SIG-M5 (cell line): ENCODE results near the gene AK1.
"Not testable (repeated sequence)": the region's sequence is repeated elsewhere in the genome, so short reads cannot be mapped to it uniquely, and the experiment has no call there.

Experiments used
- DNase-seq: peaks from one replicate; lab custom pipeline; 2025; lab: John Stamatoyannopoulos, UW

The AK1 gene

DNA sequence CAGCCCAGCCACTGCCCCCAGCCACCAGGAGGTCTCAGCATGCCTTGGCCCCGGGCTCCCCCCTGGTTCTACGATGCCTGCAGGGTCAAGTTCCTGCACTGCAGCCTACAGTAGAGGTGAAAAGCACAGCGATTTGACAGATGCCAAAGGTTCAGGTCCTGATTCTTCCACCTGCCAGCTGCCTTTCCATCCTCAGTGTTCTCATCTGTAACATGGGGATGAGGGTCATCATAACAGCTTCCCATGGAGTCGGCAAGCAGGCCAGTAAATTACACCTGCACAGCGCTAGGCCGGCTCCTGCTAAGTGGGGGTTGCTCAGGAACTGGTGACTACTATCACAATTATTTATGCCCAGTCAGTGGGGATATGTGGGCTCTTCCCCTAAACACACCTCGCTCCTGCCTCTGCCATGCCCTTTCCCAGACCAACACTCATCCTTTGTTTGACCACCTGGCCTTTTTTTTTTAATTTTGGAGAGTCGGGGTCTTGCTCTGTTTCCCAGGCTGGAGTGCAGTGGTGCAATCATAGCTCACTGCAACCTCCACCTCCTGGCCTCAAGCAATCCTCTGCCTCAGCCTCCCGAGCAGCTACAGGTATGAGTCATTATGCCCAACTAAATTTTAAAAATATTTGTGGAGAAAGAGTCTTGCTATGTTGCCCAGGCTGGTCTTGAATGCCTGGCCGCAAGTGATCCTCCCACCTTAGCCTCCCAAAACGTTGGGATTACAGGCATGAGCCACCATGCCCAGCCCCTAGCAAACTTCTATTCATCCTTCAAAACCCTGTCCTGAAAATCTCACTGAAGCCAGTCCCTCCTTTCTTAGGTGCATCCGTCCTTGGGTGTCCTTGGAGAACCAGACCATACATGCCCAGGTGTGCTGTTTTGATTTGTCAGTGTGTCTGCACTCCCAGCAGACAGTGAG lies 29.4 kb downstream of the AK1 start:
- DNase-seq, result no peak

DNA sequence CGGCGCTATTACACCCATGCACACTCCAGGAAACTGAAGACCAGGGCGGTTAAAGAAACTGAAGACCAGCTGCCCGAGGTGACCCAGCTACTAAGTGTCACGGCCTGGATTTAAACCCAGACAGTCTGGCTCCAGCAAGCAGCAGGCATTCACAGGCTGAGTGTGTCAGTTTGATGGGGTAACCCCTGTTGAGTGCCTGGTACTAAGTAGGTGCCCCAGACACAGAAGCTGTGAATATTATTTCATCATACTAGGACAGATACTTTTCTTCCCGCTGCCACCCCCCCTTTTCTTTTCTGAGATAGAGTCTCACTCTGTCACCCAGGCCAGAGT lies 30.3 kb downstream of the AK1 start:
- DNase-seq, result no peak

DNA sequence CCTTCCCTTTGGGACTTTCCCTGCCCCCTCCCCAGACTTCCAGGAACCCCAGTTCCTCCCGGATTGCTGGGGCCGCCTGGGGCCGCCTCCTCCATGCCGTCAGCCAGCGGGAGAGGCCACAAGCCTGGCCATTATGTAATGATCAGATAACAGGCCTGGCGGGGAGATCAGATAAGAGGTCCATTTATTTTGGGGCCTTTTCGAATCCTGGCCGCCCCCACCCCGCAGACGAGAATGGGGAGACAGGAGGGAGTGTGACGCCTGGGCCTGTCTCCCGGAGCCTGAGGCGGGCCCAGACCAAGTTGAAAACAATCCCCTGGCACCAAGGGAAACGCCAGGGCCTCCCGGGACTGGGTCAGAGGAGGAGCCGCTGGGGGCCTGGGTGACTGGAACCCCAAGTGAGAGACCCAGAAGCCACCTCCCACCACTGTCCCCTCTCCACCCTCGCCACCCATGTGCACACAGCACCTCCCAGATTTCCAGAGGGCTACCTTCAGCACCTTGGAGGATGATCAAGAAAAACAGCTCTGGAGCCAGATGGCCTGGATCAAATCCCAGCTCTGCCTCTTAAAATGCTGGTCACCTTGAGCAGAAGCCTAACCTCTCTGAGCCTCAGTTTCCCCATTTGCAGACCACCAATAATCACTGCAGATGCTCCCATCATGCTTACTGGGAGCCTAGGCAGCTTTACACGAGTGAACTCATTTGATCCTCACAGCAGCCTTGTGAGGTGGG lies 30.9 kb downstream of the AK1 start:
- DNase-seq, result no peak

DNA sequence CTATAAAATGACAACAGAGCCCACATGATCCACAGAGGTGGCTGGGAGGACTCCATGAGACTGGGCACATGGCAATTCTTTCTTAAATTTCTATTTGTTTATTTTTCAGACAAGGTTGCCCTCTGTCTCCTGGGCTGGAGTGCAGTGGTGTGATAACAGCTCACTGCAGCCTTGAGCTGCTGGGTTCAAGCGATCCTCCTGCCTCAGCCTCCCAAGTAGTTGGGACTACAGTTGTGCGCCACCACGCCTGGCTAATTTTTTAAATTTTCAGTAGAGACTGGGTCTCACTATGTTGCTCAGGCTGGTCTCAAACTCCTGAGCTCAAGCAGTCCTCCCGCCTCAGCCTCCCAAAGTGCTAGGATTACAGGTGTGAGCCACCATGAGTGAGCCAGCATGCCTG lies 31.9 kb downstream of the AK1 start:
- DNase-seq, result not testable (repeated sequence)

DNA sequence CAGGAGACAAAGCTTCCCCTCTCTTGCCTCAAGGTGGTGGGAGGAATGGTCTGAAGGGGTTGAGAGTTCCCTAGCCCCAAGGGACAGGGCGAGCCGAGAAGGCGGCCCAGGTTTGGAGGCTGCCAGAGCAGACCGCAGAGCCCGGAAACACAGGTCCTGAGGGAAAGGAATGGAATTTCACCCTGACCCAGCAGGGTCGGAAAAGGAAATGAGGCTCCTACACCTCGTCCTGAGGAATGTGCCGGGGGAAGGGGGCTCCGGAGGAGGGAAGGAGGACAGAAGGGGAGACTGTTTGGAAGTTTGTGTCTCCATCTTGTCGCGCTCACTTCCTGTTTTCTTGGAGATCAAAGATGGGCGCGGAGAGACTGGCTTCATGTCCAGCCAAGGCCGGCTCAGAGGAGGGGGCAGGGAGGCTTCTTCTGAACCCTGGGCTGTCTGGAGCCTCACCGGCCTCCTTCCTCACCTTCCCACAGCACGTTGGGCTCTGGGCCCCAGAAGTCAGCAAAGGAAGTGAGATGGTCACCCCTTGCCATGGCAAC lies 32.6 kb downstream of the AK1 start:
- no peak for DNase-seq

DNA sequence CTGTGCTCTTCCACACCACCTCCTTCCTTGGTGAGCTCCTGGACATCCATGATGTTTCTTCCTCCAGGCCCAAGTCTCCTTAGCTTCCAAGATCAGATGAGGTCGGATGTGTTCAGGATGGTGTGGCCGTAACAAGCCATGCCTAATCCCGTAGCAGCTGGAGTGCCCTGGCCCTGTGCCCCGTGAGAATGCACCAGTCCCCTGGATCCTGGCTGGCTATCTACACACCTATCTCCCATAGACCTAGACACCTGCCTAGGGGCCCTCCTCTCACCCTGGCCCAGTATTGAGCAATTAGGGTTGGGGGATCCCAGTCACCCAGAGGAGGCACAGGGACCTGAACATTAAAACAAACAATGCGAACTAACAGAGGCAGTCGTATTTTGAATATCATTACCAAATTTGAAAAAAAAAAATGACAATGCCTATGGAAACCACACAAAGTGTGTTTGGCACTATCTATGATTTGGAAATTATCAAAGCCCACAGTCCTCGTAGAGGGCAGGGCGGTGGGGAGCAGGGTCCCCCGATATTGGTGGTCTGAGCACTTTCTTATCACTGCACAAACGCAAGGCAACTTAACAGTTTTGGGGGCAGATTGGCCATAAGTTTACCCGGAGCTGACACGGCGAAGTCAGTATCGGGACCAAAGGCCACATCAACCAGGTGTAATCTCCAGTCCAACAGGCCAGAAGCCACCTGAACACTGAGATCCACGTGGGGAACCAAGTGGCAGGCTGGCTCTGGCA lies 36.2 kb downstream of the AK1 start:
- no peak for DNase-seq

DNA sequence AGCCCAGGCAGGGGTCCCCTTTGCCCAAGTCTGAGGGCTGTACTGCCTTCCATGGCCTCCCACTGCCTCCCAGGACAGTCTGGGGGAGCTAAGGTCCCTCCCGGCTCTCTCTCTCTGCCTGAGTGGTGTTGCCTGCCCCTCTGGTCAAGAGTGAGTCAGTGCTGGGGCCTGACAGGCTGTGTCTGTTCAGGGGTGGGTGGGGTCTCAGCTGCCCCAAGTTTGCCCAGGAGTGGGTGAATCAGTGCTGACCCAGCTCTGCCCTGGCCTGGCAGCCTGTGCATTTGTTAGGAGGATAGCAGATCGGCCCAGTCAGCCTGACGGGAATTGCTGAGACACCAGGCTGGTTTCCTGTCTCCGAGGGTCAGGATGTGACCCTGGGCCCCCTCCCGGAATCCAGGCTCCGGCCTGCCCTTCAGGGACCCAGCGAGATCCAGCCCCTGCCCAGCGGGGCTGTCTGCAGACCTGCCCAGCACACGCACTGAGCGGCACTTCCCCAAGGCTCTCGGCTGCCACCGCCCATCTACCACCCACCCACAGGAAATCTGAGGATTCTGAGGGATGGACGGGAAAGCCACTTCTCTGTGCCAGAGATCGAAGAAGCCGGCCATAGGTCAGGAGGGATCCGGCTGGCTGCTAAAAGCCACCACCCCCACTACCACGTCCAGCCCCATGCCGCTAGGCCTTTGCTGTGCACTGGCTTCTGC lies 38.9 kb downstream of the AK1 start:
- DNase-seq, result no peak

DNA sequence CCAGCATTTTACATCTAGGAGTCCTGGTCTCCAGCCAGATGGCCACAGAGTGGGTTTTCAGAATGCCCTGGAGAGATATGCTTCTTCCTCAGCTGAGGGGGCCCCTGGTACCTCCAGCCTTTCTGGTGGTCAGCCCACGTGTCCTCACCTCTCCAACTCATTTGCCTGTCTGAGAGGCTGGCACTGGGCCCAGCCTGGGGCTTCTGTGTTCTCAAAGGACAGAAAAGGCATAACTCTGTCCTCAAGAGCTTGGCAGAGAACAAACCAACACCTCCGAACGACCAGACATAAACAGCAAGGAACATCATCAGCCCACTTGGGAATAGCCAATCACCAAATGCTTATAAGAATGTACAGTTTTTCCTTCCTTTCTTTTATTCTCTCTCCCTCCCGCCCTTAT lies 40.1 kb downstream of the AK1 start:
- no peak for DNase-seq

DNA sequence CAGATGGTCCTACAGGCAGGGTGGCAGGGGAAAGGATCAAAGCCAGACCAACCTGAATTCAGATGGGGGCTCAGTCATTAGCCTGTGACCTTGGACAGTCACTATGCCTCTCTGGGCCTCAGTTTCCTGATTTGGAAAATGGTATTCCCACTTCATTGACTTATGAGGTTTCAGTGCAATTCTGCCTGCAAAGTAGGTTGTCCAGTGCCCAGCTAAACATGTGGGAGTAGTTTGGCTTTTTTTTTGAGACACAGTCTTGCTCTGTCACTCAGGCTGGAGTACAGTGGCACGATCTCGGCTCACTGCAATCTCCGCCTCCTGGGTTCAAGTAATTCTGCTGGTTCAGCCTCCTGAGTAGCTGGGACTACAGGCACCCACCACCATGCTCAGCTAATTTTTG lies 40.9 kb downstream of the AK1 start:
- DNase-seq, result not testable (repeated sequence)

DNA sequence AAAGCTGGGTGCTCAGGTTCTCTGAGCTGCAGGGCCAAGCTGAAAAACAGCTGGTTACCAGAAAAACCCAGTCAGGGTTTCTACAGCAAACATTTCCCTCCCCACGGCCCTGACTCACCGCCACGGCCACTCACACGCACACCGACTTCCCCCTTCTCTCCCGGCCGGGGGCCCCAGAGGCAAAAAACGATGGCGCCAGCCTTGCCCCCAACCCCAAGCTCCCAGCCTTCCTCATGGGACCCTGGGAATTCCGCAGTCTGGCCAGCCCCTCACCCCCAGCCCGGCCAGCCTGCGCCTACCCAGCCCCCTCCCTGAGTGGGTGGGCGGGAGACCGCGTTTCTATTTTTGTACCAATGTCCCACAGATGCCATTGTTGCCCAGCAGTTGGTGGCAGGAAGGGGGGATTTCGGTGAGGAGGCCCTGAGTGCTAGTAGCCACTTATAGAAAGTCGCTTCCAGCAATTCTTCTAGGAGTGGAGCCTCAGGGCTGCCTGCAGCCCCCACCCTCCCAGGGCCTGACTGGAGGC lies 41.4 kb downstream of the AK1 start:
- no peak for DNase-seq

DNA sequence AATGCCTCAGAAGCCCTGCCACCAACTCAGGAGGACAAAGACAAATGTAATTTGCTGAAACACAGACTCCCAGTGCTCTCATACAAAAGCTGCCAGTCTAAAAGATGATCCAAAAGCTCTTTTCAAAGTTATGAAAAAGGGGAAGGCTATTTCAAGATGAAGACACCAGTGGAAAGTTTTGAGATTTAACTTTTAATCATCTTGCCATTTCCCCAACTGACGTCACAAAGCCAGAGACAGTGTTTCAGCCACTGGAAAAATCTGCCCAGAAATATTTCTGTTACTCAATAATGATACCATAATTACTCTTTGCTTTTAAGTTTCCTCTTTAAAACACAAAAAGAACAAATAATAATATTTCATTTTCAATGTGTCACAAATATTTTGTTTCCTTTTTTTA lies 43.9 kb downstream of the AK1 start:
- no peak for DNase-seq

DNA sequence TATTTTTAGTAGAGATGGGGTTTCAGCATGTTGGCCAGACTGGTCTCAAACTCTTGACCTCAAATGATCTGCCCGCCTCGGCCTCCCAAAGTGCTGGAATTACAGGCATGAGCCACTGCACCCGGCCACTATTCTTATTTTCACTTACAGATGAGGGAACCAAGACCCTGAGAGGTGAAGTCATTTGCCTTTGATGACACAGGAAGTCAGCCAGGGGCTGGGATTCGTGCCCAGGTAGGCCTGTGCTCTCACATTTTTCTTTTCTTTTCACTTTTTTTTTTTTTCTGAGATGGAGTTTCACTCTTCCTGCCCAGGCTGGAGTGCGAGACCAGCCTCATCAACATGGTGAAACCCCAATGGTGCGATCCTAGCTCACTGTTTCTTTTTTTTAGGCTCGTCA lies 45.2 kb downstream of the AK1 start:
- no peak for DNase-seq

DNA sequence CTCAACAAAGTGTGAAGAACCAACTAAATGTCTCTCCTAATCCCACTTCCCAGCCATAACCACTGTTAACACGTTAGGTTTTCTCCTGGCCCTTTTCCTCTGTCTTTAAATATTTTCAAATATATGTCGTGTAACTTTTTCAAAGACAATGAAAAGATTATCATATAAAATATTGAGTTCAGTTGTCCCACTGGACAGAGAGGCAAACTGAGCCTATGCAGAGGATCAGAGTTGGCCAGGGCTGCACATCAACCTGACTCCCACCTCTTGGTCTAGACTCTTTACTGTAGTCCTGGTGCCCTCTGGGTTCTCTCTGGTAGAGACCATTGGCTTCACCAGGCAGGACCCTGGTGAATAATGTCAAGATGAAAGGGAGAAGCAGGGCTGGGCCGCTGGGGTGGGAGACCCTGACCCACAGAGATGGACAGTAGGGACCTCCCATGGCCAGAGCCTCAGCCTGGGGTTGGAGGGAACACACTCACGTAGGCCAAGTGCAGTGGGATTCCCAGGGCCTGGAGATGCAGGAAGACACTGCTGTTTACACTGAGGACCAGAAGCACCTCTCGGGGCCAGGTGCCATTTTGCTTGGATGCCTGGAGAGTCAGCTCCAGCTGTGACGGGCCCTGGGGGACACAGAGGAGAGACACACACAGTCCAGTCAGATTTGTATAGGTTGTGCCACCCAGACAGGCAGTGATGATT lies 48.1 kb downstream of the AK1 start:
- DNase-seq, result no peak

DNA sequence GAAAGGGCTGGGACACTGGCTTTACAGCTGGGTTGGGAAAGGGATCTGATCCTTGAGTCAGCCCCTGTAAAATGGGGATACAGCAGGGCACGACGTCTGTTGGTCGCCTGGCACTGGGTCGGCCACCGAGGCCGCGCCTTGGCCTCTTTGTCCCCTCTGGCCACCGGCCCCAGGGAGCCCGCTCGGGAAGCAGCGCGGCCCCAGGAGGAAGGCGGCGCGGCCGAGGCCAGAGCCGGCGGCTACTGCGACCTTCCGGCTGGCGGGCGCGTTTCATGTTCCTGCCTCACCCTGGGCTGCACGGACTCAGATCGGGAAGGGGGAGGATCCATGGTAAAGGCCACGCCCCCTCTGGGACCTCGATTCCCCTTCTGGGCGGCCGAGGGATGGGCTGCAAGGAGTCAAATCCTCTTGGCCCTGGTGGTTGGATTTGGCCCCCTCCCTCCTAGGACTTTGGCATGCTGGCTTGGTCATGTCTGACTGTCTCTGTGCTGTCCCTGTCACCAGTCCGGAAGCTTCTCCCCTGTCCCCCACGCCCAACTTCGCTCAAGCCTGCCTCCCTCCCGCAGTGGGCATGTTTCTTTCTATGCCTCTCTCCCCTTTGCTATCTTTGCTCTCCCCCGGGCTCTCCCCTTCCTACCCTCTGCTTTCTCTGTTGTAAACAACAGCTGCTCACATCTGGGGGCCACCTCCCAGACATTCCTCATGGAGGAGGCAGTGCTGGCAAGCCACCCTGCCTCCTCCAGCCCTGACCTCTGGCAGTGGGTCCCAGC lies 49.0 kb downstream of the AK1 start:
- DNase-seq, result no peak

DNA sequence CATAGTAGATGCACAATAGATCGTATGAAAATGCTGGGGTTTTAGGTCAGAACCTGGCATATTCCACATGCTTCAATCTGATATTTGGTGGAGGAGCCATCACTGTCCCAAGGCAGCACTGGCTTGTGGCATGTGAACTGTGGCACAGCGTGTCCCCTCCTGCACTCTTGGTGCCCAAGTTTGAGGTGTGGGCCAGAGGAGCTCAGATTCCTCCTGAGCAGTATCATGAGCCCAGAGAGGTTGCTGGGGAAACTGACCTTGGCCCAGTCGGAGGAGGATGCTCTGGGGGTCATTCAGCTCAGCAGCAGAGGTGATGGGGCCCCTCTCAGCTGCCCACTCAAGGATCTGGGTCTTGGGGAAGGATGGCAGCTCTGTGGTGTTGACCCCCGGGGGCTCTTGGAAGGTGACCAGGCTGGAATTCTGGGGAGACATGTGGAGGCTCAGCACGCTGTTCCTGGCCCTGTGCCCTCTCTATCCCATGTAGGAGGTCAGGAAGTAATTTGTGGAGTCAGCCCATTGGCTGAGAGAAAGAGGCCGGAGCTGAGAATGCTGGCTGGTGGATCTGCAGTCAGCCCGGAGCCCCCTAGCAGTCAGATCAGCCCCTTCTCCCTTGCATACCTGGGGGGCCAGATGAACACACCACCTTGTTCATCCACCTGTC lies 51.1 kb downstream of the AK1 start:
- DNase-seq, result no peak

DNA sequence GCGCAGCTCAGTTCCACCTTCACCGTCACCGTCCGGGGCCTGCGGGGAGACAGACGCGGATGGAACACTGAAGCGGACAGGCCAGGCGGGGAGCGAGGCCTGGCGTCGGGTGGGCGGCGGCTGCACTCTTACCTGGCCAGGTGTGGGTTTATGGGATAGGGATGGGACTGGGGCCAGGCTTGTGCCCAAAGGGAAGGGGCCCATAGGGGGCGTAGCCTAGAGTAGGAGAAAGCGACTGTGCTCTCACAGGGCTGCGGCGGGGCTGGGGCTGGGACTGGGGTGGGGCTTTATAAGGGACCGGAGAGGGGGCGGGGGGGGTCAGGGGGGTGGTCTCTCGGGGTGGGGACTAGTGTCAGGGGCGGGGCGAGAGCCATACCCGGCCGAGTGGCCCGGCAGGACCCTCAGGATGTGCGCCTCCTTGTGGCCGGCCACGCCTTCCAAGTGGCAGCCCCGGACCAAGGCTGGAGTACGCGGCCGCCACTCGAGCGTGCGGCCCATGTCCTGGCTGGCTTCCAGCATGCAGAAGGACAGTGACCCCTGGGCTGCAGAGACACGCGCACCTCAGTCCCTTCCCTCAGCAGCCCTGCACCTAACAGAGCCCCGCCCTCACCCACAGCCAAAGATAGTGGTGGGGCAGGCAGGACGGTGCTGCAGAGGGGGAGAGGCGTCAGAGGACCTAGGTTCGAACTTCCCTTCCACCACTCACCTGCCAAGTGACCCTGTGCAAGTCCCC lies 52.0 kb downstream of the AK1 start:
- DNase-seq, result no peak

DNA sequence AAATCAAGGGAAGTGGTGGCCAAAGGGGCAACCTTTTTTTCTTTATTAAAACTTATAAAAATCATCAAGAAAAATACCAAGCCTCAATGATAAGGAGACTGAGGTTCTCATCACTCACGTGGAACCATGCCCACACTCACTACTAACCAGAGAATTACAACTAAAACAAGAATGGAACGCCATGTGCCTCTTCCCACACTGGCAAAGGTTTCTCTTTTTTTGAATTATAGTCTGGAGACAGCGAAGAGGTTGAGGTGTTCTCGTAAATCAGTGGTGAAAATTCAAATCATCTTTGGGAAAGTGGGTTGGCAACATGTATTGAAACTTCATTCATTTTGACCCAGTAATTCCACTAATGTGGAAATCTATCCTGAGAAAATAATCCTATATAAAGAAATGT lies 55.4 kb downstream of the AK1 start:
- DNase-seq, result no peak

DNA sequence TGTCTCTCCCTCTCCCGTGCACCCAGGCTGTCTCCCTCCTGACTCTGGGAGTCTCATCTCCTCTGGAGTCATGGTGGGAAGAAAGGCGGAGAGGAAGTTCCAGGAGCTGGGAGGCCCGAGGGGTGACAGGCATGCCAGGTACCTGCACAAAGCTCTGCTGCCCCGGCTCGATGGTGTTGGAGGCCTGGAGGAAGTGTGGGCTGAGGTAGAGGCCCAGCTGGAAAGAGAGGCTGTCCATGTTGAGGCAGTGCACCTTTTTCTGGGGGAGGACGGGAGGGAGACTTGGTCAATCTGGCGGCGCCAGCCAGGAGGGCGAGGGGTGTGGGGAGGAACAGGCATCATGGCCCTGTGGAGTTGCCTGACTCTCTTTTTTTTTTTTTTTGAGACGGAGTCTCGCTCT lies 58.9 kb downstream of the AK1 start:
- no peak for DNase-seq

DNA sequence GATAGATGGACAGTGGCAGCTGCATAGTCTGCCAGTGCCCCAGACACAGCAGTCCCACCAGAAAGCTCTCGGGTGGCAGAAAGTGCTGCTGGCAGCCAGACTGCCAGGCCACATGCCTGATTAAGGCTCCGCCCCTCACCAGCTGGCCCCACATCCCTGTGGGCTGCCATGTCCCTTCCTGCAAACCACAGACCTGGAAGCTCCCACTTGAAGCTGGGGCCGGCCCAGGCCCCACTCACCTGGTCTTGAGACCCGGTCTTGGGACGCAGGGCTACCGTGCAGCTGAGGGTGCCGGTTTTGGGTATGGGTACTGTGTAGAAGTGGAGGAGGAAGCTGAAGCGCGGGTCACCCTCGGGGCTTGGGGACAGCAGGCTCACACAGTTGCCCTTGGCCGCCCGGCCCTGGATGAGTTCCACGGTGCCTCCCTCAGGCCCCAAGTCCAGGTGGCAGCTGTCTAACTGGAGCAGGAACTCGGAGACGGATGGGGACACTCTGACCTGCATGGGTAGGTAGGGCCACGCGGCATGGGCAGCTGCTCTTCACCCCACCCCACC lies 59.5 kb downstream of the AK1 start:
- DNase-seq, result no peak
